PC-3 (cell line): ENCODE measurements around the gene KRTAP20-1.

Experiments used
- EZH2phosphoT487 ChIP-seq: fragments of 300-600 bp; sonication (generic); IDR thresholded peaks from 2 replicates; pipeline ENCODE4 v1.6.1; 2018; ENCODE audit warnings: mild to moderate bottlenecking, antibody characterized with exemption, low read length, borderline replicate concordance
- TF ChIP-seq, protein P1 (sequence below): fragments of 300-600 bp; sonication (generic); conservative IDR thresholded peaks from 2 replicates; pipeline ENCODE4 v1.5.1; 2017; ENCODE audit warnings: antibody characterized with exemption, low read depth, mild to moderate bottlenecking, low read length

- TF ChIP-seq, protein P1, sequence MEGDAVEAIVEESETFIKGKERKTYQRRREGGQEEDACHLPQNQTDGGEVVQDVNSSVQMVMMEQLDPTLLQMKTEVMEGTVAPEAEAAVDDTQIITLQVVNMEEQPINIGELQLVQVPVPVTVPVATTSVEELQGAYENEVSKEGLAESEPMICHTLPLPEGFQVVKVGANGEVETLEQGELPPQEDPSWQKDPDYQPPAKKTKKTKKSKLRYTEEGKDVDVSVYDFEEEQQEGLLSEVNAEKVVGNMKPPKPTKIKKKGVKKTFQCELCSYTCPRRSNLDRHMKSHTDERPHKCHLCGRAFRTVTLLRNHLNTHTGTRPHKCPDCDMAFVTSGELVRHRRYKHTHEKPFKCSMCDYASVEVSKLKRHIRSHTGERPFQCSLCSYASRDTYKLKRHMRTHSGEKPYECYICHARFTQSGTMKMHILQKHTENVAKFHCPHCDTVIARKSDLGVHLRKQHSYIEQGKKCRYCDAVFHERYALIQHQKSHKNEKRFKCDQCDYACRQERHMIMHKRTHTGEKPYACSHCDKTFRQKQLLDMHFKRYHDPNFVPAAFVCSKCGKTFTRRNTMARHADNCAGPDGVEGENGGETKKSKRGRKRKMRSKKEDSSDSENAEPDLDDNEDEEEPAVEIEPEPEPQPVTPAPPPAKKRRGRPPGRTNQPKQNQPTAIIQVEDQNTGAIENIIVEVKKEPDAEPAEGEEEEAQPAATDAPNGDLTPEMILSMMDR = no peak
- TF ChIP-seq EZH2phosphoT487 = no peak
These were observed 30.7 kb downstream of the KRTAP20-1 start for GRCh38 chr21:30646904-30647414.
